ENCODE results near the gene DMAC2L.

GRCh38 chr14:50319721-50320120, 7.6 kb downstream of the DMAC2L start:
- no peak for TF ChIP-seq CTCF (IDR thresholded peaks at IDR 0.05; ENCODE audit: insufficient read depth, low read depth, low read length)
- no peak for TF ChIP-seq EZH2 (IDR thresholded peaks at IDR 0.05; ENCODE audit: insufficient read depth, low read length)
